GM12878 (cell line): Measurements from ENCODE around the gene MEN1. TPM values are rescaled to one million over a fixed set of nuclear protein-coding genes. Genes with fewer than 3 reads are reported as not detected.
A peak's percentile ranks its signal among the peaks of the same experiment; 100 is the strongest.

Experiments
- ATAC-seq: fragments of 200-7000 bp; cut with Tn5 transposase; 3 replicates; pipeline ENCODE4 v1.9.1; 2020; ENCODE audit warnings: mild to moderate bottlenecking, moderate library complexity
- BruUV-seq: library from RNA; stranded (reverse); fragments of 400-500 nt; replicated peaks from 2 replicates; lab custom pipeline; 2021; lab: Mats Ljungman, UMichigan
- CTCF ChIA-PET: fragments of 300-600 bp; sonication (Branson Sonifier 250); formaldehyde crosslinking; extraction: SDS; loops from one replicate; lab custom pipeline; 2021; ENCODE audit warnings: inconsistent platforms; lab: Yijun Ruan, JAX
- POLR2A ChIA-PET: fragments of 350-600 bp; formaldehyde crosslinking; extraction: SDS; loops from one replicate; lab custom pipeline; 2021; ENCODE audit warnings: inconsistent platforms; lab: Charles Lee
- RAD21 ChIA-PET: fragments of 300-600 bp; sonication (Branson Sonifier 250); formaldehyde crosslinking; loops from one replicate; lab custom pipeline; 2023; ENCODE audit warnings: antibody characterized with exemption; ENCODE audit not compliant: unreplicated experiment; lab: Charles Lee
- SMC1A ChIA-PET: fragments of 300-600 bp; sonication (Branson Sonifier 250); formaldehyde crosslinking; loops from one replicate; lab custom pipeline; 2023; ENCODE audit not compliant: unreplicated experiment, uncharacterized antibody; lab: Charles Lee
- DNase-seq: peaks from one replicate; pipeline ENCODE4 v3.0.0-alpha.2; 2011; ENCODE audit warnings: low read depth, low spot score
- FAIRE-seq: peaks from 3 replicates; lab custom pipeline; 2011; peaks lifted over from hg19 to GRCh38; lab: Jason Lieb, UNC
- H2AFZ ChIP-seq: 2 replicates; pipeline ENCODE4 v1.6.0; 2011; ENCODE audit warnings: low read depth, low read length, control low read depth; ENCODE audit not compliant: control insufficient read depth
- H3K27ac ChIP-seq: 2 replicates; pipeline ENCODE4 v1.5.1; 2011; ENCODE audit warnings: control low read depth; ENCODE audit not compliant: control insufficient read depth, insufficient read depth
- H3K27me3 ChIP-seq, 2 experiments: replicated peaks in 1 of 2; 2 replicates each; pipeline versions ENCODE4 v1.6.0 to v1.6.1; 2011; ENCODE audit warnings: low read length in 1 of 2; ENCODE audit not compliant: control insufficient read depth in 2 of 2, insufficient read depth in 2 of 2
- H3K36me3 ChIP-seq, 2 experiments: 2 replicates each; pipeline ENCODE4 v1.5.1; 2011; ENCODE audit warnings: low read length in 1 of 2; ENCODE audit not compliant: control insufficient read depth in 2 of 2, insufficient read depth in 2 of 2
- H3K4me1 ChIP-seq: 2 replicates; pipeline ENCODE4 v1.6.1; 2011; ENCODE audit warnings: mild to moderate bottlenecking, low read length, moderate library complexity, mixed read lengths; ENCODE audit not compliant: control insufficient read depth, insufficient read depth
- H3K4me2 ChIP-seq: 2 replicates; pipeline ENCODE4 v1.6.0; 2011; ENCODE audit warnings: control low read depth; ENCODE audit not compliant: control insufficient read depth, insufficient read depth
- H3K4me3 ChIP-seq: fragments of 200-600 bp; sonication (generic); 2 replicates; pipeline ENCODE4 v1.5.1; 2016
- H3K79me2 ChIP-seq: 2 replicates; pipeline ENCODE4 v1.6.0; 2011; ENCODE audit warnings: low read length; ENCODE audit not compliant: control insufficient read depth, insufficient read depth
- H3K9ac ChIP-seq: 2 replicates; pipeline ENCODE4 v1.8.0; 2011; ENCODE audit warnings: low read length, control low read depth, mixed read lengths; ENCODE audit not compliant: control insufficient read depth, insufficient read depth
- H3K9me3 ChIP-seq: replicated peaks from 3 replicates; pipeline ENCODE4 v1.5.1; 2011; ENCODE audit warnings: mild to moderate bottlenecking, low read length; ENCODE audit not compliant: control insufficient read depth, insufficient read depth
- H4K20me1 ChIP-seq: 2 replicates; pipeline ENCODE4 v1.6.0; 2011; ENCODE audit not compliant: control insufficient read depth, insufficient read depth
- CHD4 ChIP-seq: fragments of 200-600 bp; sonication (generic); IDR thresholded peaks from 2 replicates; pipeline ENCODE4 v1.6.1; 2016; ENCODE audit warnings: mild to moderate bottlenecking
- CREM ChIP-seq: IDR thresholded peaks from 2 replicates; pipeline ENCODE4 v1.6.1; 2014; ENCODE audit warnings: antibody characterized with exemption, low read depth
- DPF2 ChIP-seq: fragments of 450-650 bp; IDR thresholded peaks from 2 replicates; pipeline ENCODE4 v1.6.1; 2017; ENCODE audit warnings: mild to moderate bottlenecking
- HCFC1 ChIP-seq: fragments of 150-350 bp; IDR thresholded peaks from 2 replicates; pipeline ENCODE4 v1.6.1; 2014; ENCODE audit warnings: low read length
- HDAC6 ChIP-seq: fragments of 200-600 bp; sonication (generic); IDR thresholded peaks from one replicate; pipeline ENCODE4 v1.8.0; 2017; ENCODE audit warnings: antibody characterized with exemption; ENCODE audit not compliant: unreplicated experiment
- IRF4 ChIP-seq: IDR thresholded peaks from 2 replicates; pipeline ENCODE4 v1.6.1; 2011; ENCODE audit warnings: low read depth, low read length
- JUNB ChIP-seq: IDR thresholded peaks from 2 replicates; pipeline ENCODE4 v1.6.1; 2016; ENCODE audit warnings: antibody characterized with exemption, mild to moderate bottlenecking
- MXI1 ChIP-seq: fragments of 150-350 bp; IDR thresholded peaks from 2 replicates; pipeline ENCODE4 v1.6.1; 2011; ENCODE audit warnings: low read depth, mild to moderate bottlenecking, inconsistent platforms, low read length, improper control_type of control experiment
- NBN ChIP-seq: fragments of 450-650 bp; IDR thresholded peaks from 2 replicates; pipeline ENCODE4 v1.6.1; 2016
- NFIC ChIP-seq: IDR thresholded peaks from 2 replicates; pipeline ENCODE4 v1.6.1; 2012; ENCODE audit warnings: low read depth, mild to moderate bottlenecking, inconsistent platforms, low read length, moderate library complexity
- NFYA ChIP-seq: IDR thresholded peaks from 2 replicates; pipeline ENCODE4 v1.6.1; 2011; ENCODE audit warnings: low read depth, mild to moderate bottlenecking, low read length, improper control_type of control experiment, borderline replicate concordance
- PKNOX1 ChIP-seq: fragments of 450-650 bp; IDR thresholded peaks from 2 replicates; pipeline ENCODE4 v1.6.1; 2016; ENCODE audit warnings: mild to moderate bottlenecking
- RELB ChIP-seq: fragments of 450-650 bp; IDR thresholded peaks from 2 replicates; pipeline ENCODE4 v1.6.1; 2017; ENCODE audit warnings: low read depth, mild to moderate bottlenecking, moderate library complexity
- SIX5 ChIP-seq: IDR thresholded peaks from 2 replicates; pipeline ENCODE4 v1.6.1; 2011; ENCODE audit warnings: mild to moderate bottlenecking, low read depth, low read length, moderate library complexity; ENCODE audit not compliant: severe bottlenecking
- SP1 ChIP-seq: IDR thresholded peaks from one replicate; pipeline ENCODE4 v1.6.1; 2011; ENCODE audit warnings: low read depth, low read length
- TCF3 ChIP-seq: IDR thresholded peaks from 2 replicates; pipeline ENCODE4 v1.6.1; 2012; ENCODE audit warnings: low read depth, mild to moderate bottlenecking, low read length, borderline replicate concordance; ENCODE audit not compliant: insufficient read depth
- YBX1 ChIP-seq: fragments of 450-650 bp; IDR thresholded peaks from 2 replicates; pipeline ENCODE4 v1.6.1; 2016; ENCODE audit warnings: antibody characterized with exemption
- ZNF274 ChIP-seq: IDR thresholded peaks from one replicate; pipeline ENCODE4 v1.8.0; 2011; ENCODE audit not compliant: insufficient read length, insufficient read depth
- WGBS: methylation state at CpG from one replicate; pipeline ENCODE4 v1.1.6; 2016; ENCODE audit warnings: low lambda C conversion rate; ENCODE audit not compliant: insufficient replicate concordance, insufficient coverage; ENCODE audit errors: missing lambda C conversion rate; 5-methylcytosine and 5-hydroxymethylcytosine counted together
- in situ Hi-C: fragments of 300-500 bp; cut with MboI; formaldehyde crosslinking; loops from 9 replicates; pipeline ENCODE4 v1.14.3; 2018; ENCODE audit warnings: mixed read lengths
- intact Hi-C: fragments of 100-400 bp; cut with micrococcal nuclease; formaldehyde crosslinking; loops from one replicate; pipeline ENCODE4 v1.14.2; 2022; ENCODE audit not compliant: unreplicated experiment
- polyA plus RNA-seq, 11 experiments: library from polyadenylated mRNA; depleted of rRNA in 4 of 11; unstranded in 6 of 11; stranded (reverse) in 5 of 11; fragments of >200 nt; fragmentation: Nextera tagmentation in 4 of 11; fragmentation: Illumina TruSeq in 1 of 11; extraction: Ambion mirVana in 4 of 11; extraction: Trizol in 1 of 11; gene quantifications; 1 replicate in 1 of 11; 2 replicates in 10 of 11; pipeline versions ENCODE4 v1.2.1 to v1.2.3, GENCODE V29; 2011 to 2016; ENCODE audit warnings: inconsistent platforms in 2 of 11, missing spikeins in 2 of 11, low read depth in 1 of 11
- total RNA-seq, 4 experiments: library from RNA; depleted of rRNA in 3 of 4; stranded (reverse); fragments of >200 nt in 3 of 4; fragmentation: Illumina TruSeq in 1 of 4; extraction: Trizol in 1 of 4; gene quantifications; 2 replicates each; pipeline versions ENCODE4 v1.2.1 to v1.2.3, GENCODE V29; 2013 to 2021

The MEN1 gene
- total and polyA plus RNA-seq, 10 of the 15 experiments (the other 5 are each of a cell fraction or from before 2014, with no cell fraction given), result 2.5 to 39.7 (median 20.7) TPM

- no peak for TF ChIP-seq NFYA
- TF ChIP-seq CREM, result 0 out of 2 replicates have a peak, but pooled peaks have one; percentile 15
- no peak for TF ChIP-seq RELB
Measured at GRCh38 chr11:64851831-64852351, 41.5 kb upstream of the MEN1 start (continued).

- ChIA-PET POLR2A (interaction anchor here (1.0 to 24.3 kb wide), 3 partner anchors 13 to 49 kb away, joined by 5 to 620 read pairs (median 232); partner anchors contain the start of gene EHD1), SMC1A (interaction anchor here (0.7 to 12.7 kb wide), 9 partner anchors 12 to 269 kb away, joined by 3 to 306 read pairs (median 18); partner anchors contain the start of genes BATF2 and EHD1), RAD21 (interaction anchor here (0.6 to 12.9 kb wide), 8 partner anchors 13 to 157 kb away, joined by 3 to 316 read pairs (median 4); partner anchors contain the start of gene EHD1), CTCF (interaction anchor here (0.8 to 28.8 kb wide), 11 partner anchors 12 to 479 kb away, joined by 3 to 1208 read pairs (median 6); partner anchors contain the start of genes ARL2, BATF2, EHD1 and MAP4K2)
- DNase-seq (peak; percentile 90), ATAC-seq (peak; percentile 77), FAIRE-seq (peak; percentile 88)
- Histone ChIP-seq H3K79me2 (peaks cover 19% of the 10 kb centered on the region), H3K9ac (peak overlapping the region; percentile 73), H3K4me2 (peak overlapping the region; percentile 98), H4K20me1 (no peaks in the 10 kb centered on the region), H3K36me3 (peaks cover 8 to 31% of the 10 kb centered on the region in 2 experiments), H3K27me3 (no peaks in the 10 kb centered on the region), H3K9me3 (no peaks in the 10 kb centered on the region), H3K4me3 (peak overlapping the region; percentile 12; the same call in 1 of the 2 replicates), H3K27ac (peak overlapping the region; percentile 97), H3K4me1 (peaks cover 86% of the 10 kb centered on the region), H2AFZ (no peak overlapping the region; the same call in 1 of the 2 replicates)
- intact Hi-C loops, result loop anchor here (1.0 to 2.0 kb wide), 3 partner anchors 8 to 28 kb away; partner anchors contain the start of gene EHD1
- WGBS, result 4% methylated on average over 13 of the region's 13 CpGs
- BruUV-seq, result no TSS peak
- in situ Hi-C loops, result no loop called here
- peak; percentile 72; the same call in 1 of the 2 replicates for TF ChIP-seq IRF4
- peak; percentile 36; the same call in 1 of the 2 replicates for TF ChIP-seq HCFC1
- TF ChIP-seq SIX5, result no peak
- no peak; the same call in none of the 2 replicates for TF ChIP-seq NBN
- TF ChIP-seq JUNB, result peak; percentile 54
- TF ChIP-seq NFIC, result no peak
- peak; percentile 56; the same call in 1 of the 2 replicates for TF ChIP-seq MXI1
- no peak for TF ChIP-seq ZNF274
- no peak for TF ChIP-seq CHD4
- peak; percentile 77; the same call in 1 of the 2 replicates for TF ChIP-seq TCF3
- no peak for TF ChIP-seq YBX1
- no peak for TF ChIP-seq PKNOX1
- peak; percentile 93 for TF ChIP-seq RELB
- TF ChIP-seq HDAC6, result no peak
- peak; percentile 95 for TF ChIP-seq DPF2
- TF ChIP-seq SP1, result peak; percentile 80
Measured at GRCh38 chr11:64850979-64851567, 40.7 kb upstream of the MEN1 start.
